ENCODE results near the gene ABI3. TPM values are rescaled to one million over a fixed set of nuclear protein-coding genes. Genes with fewer than 3 reads are reported as not detected.

Gene ABI3
- total RNA-seq, 1 experiment from 2014 or later, result not detected

DNA sequence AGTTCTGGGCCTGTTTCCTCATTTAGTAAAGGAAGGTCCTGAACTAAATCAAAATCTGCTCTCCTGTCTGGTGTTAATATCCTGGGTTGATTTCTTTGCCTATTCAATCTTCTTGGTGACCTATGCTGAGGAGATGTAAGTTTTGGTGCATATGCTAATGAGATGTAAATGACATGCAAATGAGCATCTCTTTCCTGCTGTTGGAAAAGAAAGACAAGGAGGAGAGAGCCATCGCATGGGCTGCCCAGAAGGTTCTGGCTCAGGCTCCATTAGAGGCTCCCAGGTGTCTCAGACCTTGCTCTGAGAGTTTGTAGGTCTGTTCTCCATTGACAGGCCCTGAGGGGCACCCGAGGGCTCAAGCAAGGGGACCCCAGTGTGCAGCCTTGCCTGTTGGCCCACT is 3.3 kb downstream of the ABI3 start:
- H3K9me2 ChIP-seq (ENCODE audit: insufficient read depth), result no peaks in the 10 kb centered on the region
- no peak overlapping the region for H3K4me2 ChIP-seq
- no peak overlapping the region for H3K4me3 ChIP-seq
- no peaks in the 10 kb centered on the region for H3K36me3 ChIP-seq (ENCODE audit: low read depth)
- H3K27ac ChIP-seq, result no peak overlapping the region
- ChIA-PET POLR2A (ENCODE audit: unreplicated experiment) (no interaction called here), CTCF (no interaction called here)
- no peaks in the 10 kb centered on the region for H3K9me3 ChIP-seq (ENCODE audit: insufficient read depth, low read depth)
- H2AFZ ChIP-seq, result no peak overlapping the region
- H3F3A ChIP-seq (ENCODE audit: insufficient read depth, low read depth), result no peaks in the 10 kb centered on the region
- BruUV-seq (replicated peaks), result no TSS peak
- peaks cover 8% of the 10 kb centered on the region; the same call in 1 of the 2 replicates for H3K4me1 ChIP-seq (replicated peaks; ENCODE audit: insufficient read depth)
- no peak for DNase-seq
- TF ChIP-seq, protein P1, sequence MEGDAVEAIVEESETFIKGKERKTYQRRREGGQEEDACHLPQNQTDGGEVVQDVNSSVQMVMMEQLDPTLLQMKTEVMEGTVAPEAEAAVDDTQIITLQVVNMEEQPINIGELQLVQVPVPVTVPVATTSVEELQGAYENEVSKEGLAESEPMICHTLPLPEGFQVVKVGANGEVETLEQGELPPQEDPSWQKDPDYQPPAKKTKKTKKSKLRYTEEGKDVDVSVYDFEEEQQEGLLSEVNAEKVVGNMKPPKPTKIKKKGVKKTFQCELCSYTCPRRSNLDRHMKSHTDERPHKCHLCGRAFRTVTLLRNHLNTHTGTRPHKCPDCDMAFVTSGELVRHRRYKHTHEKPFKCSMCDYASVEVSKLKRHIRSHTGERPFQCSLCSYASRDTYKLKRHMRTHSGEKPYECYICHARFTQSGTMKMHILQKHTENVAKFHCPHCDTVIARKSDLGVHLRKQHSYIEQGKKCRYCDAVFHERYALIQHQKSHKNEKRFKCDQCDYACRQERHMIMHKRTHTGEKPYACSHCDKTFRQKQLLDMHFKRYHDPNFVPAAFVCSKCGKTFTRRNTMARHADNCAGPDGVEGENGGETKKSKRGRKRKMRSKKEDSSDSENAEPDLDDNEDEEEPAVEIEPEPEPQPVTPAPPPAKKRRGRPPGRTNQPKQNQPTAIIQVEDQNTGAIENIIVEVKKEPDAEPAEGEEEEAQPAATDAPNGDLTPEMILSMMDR (conservative IDR thresholded peaks at IDR 0.05), result no peak
- no peak for TF ChIP-seq EZH2 (IDR thresholded peaks at IDR 0.05; ENCODE audit: low read depth)
- intact Hi-C loops (cut with micrococcal nuclease; ENCODE audit: unreplicated experiment), result no loop called here
- no peaks in the 10 kb centered on the region for H3K27me3 ChIP-seq (ENCODE audit: insufficient read depth, low read depth)
- no peaks in the 10 kb centered on the region for H3K79me2 ChIP-seq (ENCODE audit: low read depth)
- no peaks in the 10 kb centered on the region for H4K20me1 ChIP-seq (ENCODE audit: insufficient read depth)

DNA sequence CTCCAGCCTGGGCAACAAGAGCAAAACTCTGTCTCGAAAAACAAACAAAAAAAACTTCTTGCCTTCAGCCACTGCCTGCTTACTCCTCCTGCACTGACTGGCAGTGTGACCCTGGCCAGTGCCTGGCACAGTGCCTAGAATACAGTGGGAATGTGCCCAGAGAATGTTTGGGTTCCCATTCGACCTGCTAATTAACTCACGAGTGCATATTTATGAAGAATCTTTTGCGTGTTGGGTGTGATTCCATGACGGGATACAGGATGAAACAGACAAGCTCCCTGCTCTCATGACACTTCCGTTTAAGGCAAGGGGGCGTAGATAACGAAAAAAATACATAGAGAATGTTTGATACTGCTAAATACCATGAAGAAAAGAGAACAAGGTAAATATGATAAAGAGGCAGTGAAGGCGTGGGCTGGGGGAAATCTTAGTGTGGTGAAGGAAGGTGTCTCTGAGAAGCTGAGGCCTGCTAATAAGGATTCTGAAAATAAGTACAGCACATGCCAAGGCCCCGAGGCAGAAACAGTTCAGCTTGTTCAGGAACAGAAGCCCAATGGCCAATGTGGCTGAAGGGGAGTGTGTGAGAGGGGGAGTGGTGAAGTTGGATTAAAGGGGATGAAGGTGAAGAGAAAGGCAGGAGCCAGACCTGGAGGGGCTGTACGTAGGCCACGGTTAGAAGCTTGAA is 4.3 kb downstream of the ABI3 start:
- no peaks in the 10 kb centered on the region for H3K9me2 ChIP-seq (ENCODE audit: insufficient read depth)
- ChIA-PET CTCF (no interaction called here), POLR2A (ENCODE audit: unreplicated experiment) (no interaction called here)
- no peak overlapping the region for H2AFZ ChIP-seq
- intact Hi-C loops (cut with micrococcal nuclease; ENCODE audit: unreplicated experiment), result no loop called here
- H3K79me2 ChIP-seq (ENCODE audit: low read depth), result no peaks in the 10 kb centered on the region
- no peaks in the 10 kb centered on the region for H3K36me3 ChIP-seq (ENCODE audit: low read depth)
- no TSS peak for BruUV-seq (replicated peaks)
- no peaks in the 10 kb centered on the region for H3F3A ChIP-seq (ENCODE audit: insufficient read depth, low read depth)
- H3K27ac ChIP-seq, result no peak overlapping the region
- H3K27me3 ChIP-seq (ENCODE audit: insufficient read depth, low read depth), result no peaks in the 10 kb centered on the region
- H3K4me2 ChIP-seq, result no peak overlapping the region
- no peaks in the 10 kb centered on the region for H4K20me1 ChIP-seq (ENCODE audit: insufficient read depth)
- DNase-seq, result peak in 1 of 2 experiments; percentile 26
- no peaks in the 10 kb centered on the region for H3K4me1 ChIP-seq (replicated peaks; ENCODE audit: insufficient read depth)
- no peaks in the 10 kb centered on the region for H3K9me3 ChIP-seq (ENCODE audit: insufficient read depth, low read depth)
- TF ChIP-seq, protein P1 (conservative IDR thresholded peaks at IDR 0.05), result no peak
- no peak for TF ChIP-seq EZH2 (IDR thresholded peaks at IDR 0.05; ENCODE audit: low read depth)
- H3K4me3 ChIP-seq, result no peak overlapping the region

DNA sequence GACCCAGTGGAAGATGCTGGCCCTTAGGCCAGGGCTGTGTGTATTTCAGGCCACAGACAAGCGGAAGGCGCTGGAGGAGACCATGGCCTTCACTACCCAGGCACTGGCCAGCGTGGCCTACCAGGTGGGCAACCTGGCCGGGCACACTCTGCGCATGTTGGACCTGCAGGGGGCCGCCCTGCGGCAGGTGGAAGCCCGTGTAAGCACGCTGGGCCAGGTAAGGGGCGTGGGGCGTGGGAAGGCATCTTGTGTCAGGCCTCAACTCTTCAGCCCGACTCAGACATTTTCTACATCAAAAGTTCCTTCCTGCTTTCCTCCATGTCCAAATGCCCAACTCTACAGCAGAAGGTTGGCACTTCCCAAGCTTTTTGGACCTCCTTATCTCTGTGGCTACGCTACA is 6.0 kb downstream of the ABI3 start:
- Histone ChIP-seq H3K79me2 (ENCODE audit: low read depth) (no peaks in the 10 kb centered on the region), H3K4me3 (no peak overlapping the region), H2AFZ (no peak overlapping the region), H3F3A (ENCODE audit: insufficient read depth, low read depth) (no peaks in the 10 kb centered on the region), H3K9me2 (ENCODE audit: insufficient read depth) (no peaks in the 10 kb centered on the region), H3K27ac (no peak overlapping the region), H3K36me3 (ENCODE audit: low read depth) (no peaks in the 10 kb centered on the region), H4K20me1 (ENCODE audit: insufficient read depth) (no peaks in the 10 kb centered on the region), H3K4me1 (replicated peaks; ENCODE audit: insufficient read depth) (no peaks in the 10 kb centered on the region), H3K9me3 (ENCODE audit: insufficient read depth, low read depth) (no peaks in the 10 kb centered on the region), H3K27me3 (ENCODE audit: insufficient read depth, low read depth) (no peaks in the 10 kb centered on the region), H3K4me2 (no peak overlapping the region)
- intact Hi-C loops (cut with micrococcal nuclease; ENCODE audit: unreplicated experiment), result no loop called here
- ChIA-PET POLR2A (ENCODE audit: unreplicated experiment) (no interaction called here), CTCF (no interaction called here)
- TF ChIP-seq, protein P1 (conservative IDR thresholded peaks at IDR 0.05), result no peak
- TF ChIP-seq EZH2 (IDR thresholded peaks at IDR 0.05; ENCODE audit: low read depth), result no peak
- BruUV-seq (replicated peaks), result no TSS peak
- DNase-seq, result no peak

All from PC-9 (cell line).